K562 (cell line): ENCODE measurements around the gene ETS1. TPM values are rescaled to one million over a fixed set of nuclear protein-coding genes. Genes with fewer than 3 reads are reported as not detected.

Experiments
- ATAC-seq: fragments of 200-7000 bp; cut with Tn5 transposase; 3 replicates; pipeline ENCODE4 v1.9.1; 2020; ENCODE audit warnings: moderate library complexity
- BruUV-seq: library from RNA; stranded (reverse); fragments of 400-500 nt; replicated peaks from 2 replicates; lab custom pipeline; 2021; lab: Mats Ljungman, UMichigan
- CTCF ChIA-PET: fragments of 300-600 bp; formaldehyde crosslinking; extraction: SDS; loops from one replicate; lab custom pipeline; 2021; ENCODE audit warnings: low intra/inter-chr PET ratio; lab: Yijun Ruan, JAX
- POLR2A ChIA-PET: fragments of 300-600, 350-650 bp; sonication (Branson Sonifier 250); formaldehyde crosslinking; extraction: SDS; loops from one replicate; lab custom pipeline; 2021; ENCODE audit warnings: antibody characterized with exemption, inconsistent platforms; lab: Yijun Ruan, JAX
- DNase-seq, 4 experiments: peaks; one replicate each; pipeline versions ENCODE4 v3.0.0 to v3.0.0-alpha.2; 2011 to 2018; ENCODE audit warnings: low spot score in 3 of 4, mixed read lengths in 3 of 4; ENCODE audit errors: extremely low read depth in 1 of 4
- FAIRE-seq: peaks from 2 replicates; lab custom pipeline; 2011; peaks lifted over from hg19 to GRCh38; lab: Jason Lieb, UNC
- H2AFZ ChIP-seq: 2 replicates; pipeline ENCODE4 v1.6.0; 2011; ENCODE audit warnings: low read depth, low read length, control low read depth, inconsistent platforms
- H3K27ac ChIP-seq: fragments of 200-600 bp; 3 replicates; pipeline ENCODE4 v1.8.0; 2011; ENCODE audit warnings: low read depth, mild to moderate bottlenecking, control low read depth, inconsistent platforms, low read length, moderate library complexity, mixed read lengths; ENCODE audit errors: extremely low read depth
- H3K27me3 ChIP-seq, 2 experiments: fragments of 300-600 bp in 1 of 2; 2 replicates in 1 of 2; 3 replicates in 1 of 2; pipeline versions ENCODE4 v1.6.0 to v1.8.0; 2011; ENCODE audit warnings: inconsistent platforms in 2 of 2, low read length in 2 of 2, mild to moderate bottlenecking in 1 of 2, mixed read lengths in 1 of 2, moderate library complexity in 1 of 2; ENCODE audit not compliant: control insufficient read depth in 2 of 2, insufficient read depth in 2 of 2
- H3K36me3 ChIP-seq: fragments of 300-600 bp; 3 replicates; pipeline ENCODE4 v1.8.0; 2011; ENCODE audit warnings: mild to moderate bottlenecking, low read length, inconsistent platforms; ENCODE audit not compliant: control insufficient read depth, insufficient read depth
- H3K4me1 ChIP-seq, 2 experiments: fragments of 200-600 bp in 1 of 2; replicated peaks in 1 of 2; 2 replicates in 1 of 2; 3 replicates in 1 of 2; pipeline versions ENCODE4 v1.5.1 to v1.8.0; 2011; ENCODE audit warnings: inconsistent platforms in 2 of 2, low read length in 2 of 2, mild to moderate bottlenecking in 1 of 2, mixed read lengths in 1 of 2, moderate library complexity in 1 of 2; ENCODE audit not compliant: control insufficient read depth in 2 of 2, insufficient read depth in 2 of 2
- H3K4me2 ChIP-seq: 2 replicates; pipeline ENCODE4 v1.6.1; 2011; ENCODE audit warnings: low read length, control low read depth, inconsistent platforms, mixed read lengths; ENCODE audit not compliant: insufficient read depth
- H3K4me3 ChIP-seq: fragments of 200-600 bp; sonication (generic), shearing (Covaris generic); 2 replicates; pipeline ENCODE4 v1.5.1; 2016; ENCODE audit warnings: control low read depth, inconsistent platforms
- H3K79me2 ChIP-seq: fragments of 200-600 bp; 3 replicates; pipeline ENCODE4 v1.8.0; 2011; ENCODE audit warnings: low read length, inconsistent platforms; ENCODE audit not compliant: control insufficient read depth, insufficient read depth
- H3K9ac ChIP-seq, 2 experiments: 2 replicates each; pipeline versions ENCODE4 v1.6.0 to v1.6.1; 2011; ENCODE audit warnings: low read depth in 2 of 2, low read length in 2 of 2, control low read depth in 1 of 2, inconsistent platforms in 1 of 2, mild to moderate bottlenecking in 1 of 2, mixed read lengths in 1 of 2; ENCODE audit not compliant: insufficient read depth in 1 of 2
- H3K9me1 ChIP-seq: one replicate; pipeline ENCODE4 v1.6.0; 2011; ENCODE audit warnings: inconsistent platforms, mild to moderate bottlenecking, low read length, moderate library complexity; ENCODE audit not compliant: control insufficient read depth, insufficient read depth
- H3K9me3 ChIP-seq: replicated peaks from 2 replicates; pipeline ENCODE4 v1.5.1; 2011; ENCODE audit warnings: low read depth, low read length, inconsistent platforms; ENCODE audit not compliant: control insufficient read depth, insufficient read depth
- H4K20me1 ChIP-seq: replicated peaks from 2 replicates; pipeline ENCODE4 v1.6.1; 2011; ENCODE audit warnings: low read length, inconsistent platforms, mixed read lengths; ENCODE audit not compliant: control insufficient read depth, insufficient read depth
- ASH1L ChIP-seq: fragments of 450-650 bp; IDR thresholded peaks from 2 replicates; pipeline ENCODE4 v1.6.1; 2018; ENCODE audit warnings: borderline replicate concordance, mild to moderate bottlenecking, low read depth; ENCODE audit not compliant: partially characterized antibody
- ERF ChIP-seq: fragments of 450-650 bp; formaldehyde crosslinking; IDR thresholded peaks from 2 replicates; pipeline ENCODE4 v1.4.0; 2020; ENCODE audit warnings: mild to moderate bottlenecking, mixed read lengths
- ETS1 ChIP-seq: conservative IDR thresholded peaks from 2 replicates; pipeline ENCODE4 v1.6.1; 2011; ENCODE audit warnings: low read depth, mild to moderate bottlenecking, low read length; ENCODE audit not compliant: control insufficient read depth
- HSF4 ChIP-seq: fragments of 250-450 bp; sonication (Bioruptor Pico); IDR thresholded peaks from 2 replicates; pipeline ENCODE4 v2.1.2; 2022; ENCODE audit warnings: mild to moderate bottlenecking, moderate library complexity, borderline replicate concordance
- KHSRP ChIP-seq: fragments of 450-650 bp; IDR thresholded peaks from 2 replicates; pipeline ENCODE4 v1.6.1; 2017
- KLF1 ChIP-seq: fragments of 450-650 bp; IDR thresholded peaks from 2 replicates; pipeline ENCODE4 v1.6.1; 2016; ENCODE audit warnings: missing genetic modification characterization, missing compliant biosample characterization
- MEIS2 ChIP-seq: fragments of 450-650 bp; IDR thresholded peaks from 2 replicates; pipeline ENCODE4 v1.6.1; 2014; ENCODE audit warnings: mild to moderate bottlenecking; ENCODE audit not compliant: partially characterized antibody
- POLR2A ChIP-seq: fragments of 450-650 bp; conservative IDR thresholded peaks from 2 replicates; pipeline ENCODE4 v1.6.1; 2016
- RBM14 ChIP-seq: fragments of 200-400 bp; formaldehyde crosslinking; IDR thresholded peaks from 2 replicates; pipeline ENCODE4 v1.6.1; 2018; ENCODE audit warnings: low read depth, mild to moderate bottlenecking, low read length, moderate library complexity, borderline replicate concordance; ENCODE audit not compliant: insufficient read depth
- RFX5 ChIP-seq: IDR thresholded peaks from 2 replicates; pipeline ENCODE4 v1.6.1; 2011; ENCODE audit warnings: low read depth, mild to moderate bottlenecking, improper control_type of control experiment, low read length
- SNIP1 ChIP-seq: fragments of 450-650 bp; IDR thresholded peaks from 2 replicates; pipeline ENCODE4 v1.7.1; 2017; ENCODE audit warnings: low read depth, mild to moderate bottlenecking
- SREBF1 ChIP-seq: fragments of 150-350 bp; IDR thresholded peaks from 2 replicates; pipeline ENCODE4 v1.6.1; 2014; ENCODE audit warnings: antibody characterized with exemption, low read depth, low read length, borderline replicate concordance
- TAF15 ChIP-seq: fragments of 200-400 bp; formaldehyde crosslinking; IDR thresholded peaks from 2 replicates; pipeline ENCODE4 v1.6.1; 2017; ENCODE audit warnings: mild to moderate bottlenecking, low read depth, low read length, moderate library complexity
- WGBS: fragments of 100-300 bp; shearing (Covaris generic); methylation state at CpG from one replicate; pipeline ENCODE4 v1.1.6; 2016; ENCODE audit warnings: low coverage, mixed read lengths; ENCODE audit not compliant: insufficient coverage; ENCODE audit errors: missing lambda C conversion rate; 5-methylcytosine and 5-hydroxymethylcytosine counted together
- in situ Hi-C: fragments of 300-500 bp; cut with MboI; formaldehyde crosslinking; loops from 4 replicates; pipeline ENCODE4 v1.15.0; 2018; ENCODE audit warnings: inconsistent platforms, mixed read lengths
- intact Hi-C: fragments of 100-400 bp; cut with micrococcal nuclease; formaldehyde crosslinking; loops from 2 replicates; pipeline ENCODE4 v1.14.2; 2022
- polyA plus RNA-seq, 8 experiments: library from polyadenylated mRNA; depleted of rRNA in 4 of 8; stranded (reverse) in 5 of 8; unstranded in 3 of 8; fragments of >200 nt; fragmentation: Nextera tagmentation in 2 of 8; fragmentation: Illumina TruSeq in 1 of 8; extraction: Ambion mirVana in 2 of 8; extraction: Trizol in 1 of 8; gene quantifications; 2 replicates each; pipeline versions ENCODE4 v1.2.1 to v1.2.3, GENCODE V29; 2011 to 2014; ENCODE audit warnings: inconsistent platforms in 1 of 8, missing spikeins in 1 of 8
- total RNA-seq, 7 experiments: library from RNA; depleted of rRNA in 6 of 7; stranded (reverse); fragments of >200 nt in 6 of 7; fragmentation: Illumina TruSeq in 2 of 7; extraction: Trizol in 2 of 7; gene quantifications; 2 replicates each; pipeline versions ENCODE4 v1.2.1 to v1.2.3, GENCODE V29; 2011 to 2021; ENCODE audit warnings: low replicate concordance in 1 of 7
- TF ChIP-seq, protein P1 (sequence below), 2 experiments: fragments of 150-350 bp in 1 of 2; IDR thresholded peaks; 2 replicates each; pipeline ENCODE4 v1.6.1; 2012 to 2016; ENCODE audit warnings: low read depth in 2 of 2, low read length in 2 of 2, mild to moderate bottlenecking in 1 of 2, moderate library complexity in 1 of 2
- TF ChIP-seq, protein P2 (sequence below): sonication (generic); formaldehyde crosslinking; IDR thresholded peaks from 2 replicates; pipeline ENCODE4 v1.8.1; 2022; ENCODE audit warnings: missing genetic modification reagents
- TF ChIP-seq, protein P3 (sequence below): fragments of 450-650 bp; formaldehyde crosslinking; IDR thresholded peaks from 2 replicates; pipeline ENCODE4 v1.4.0; 2020; ENCODE audit warnings: mild to moderate bottlenecking, moderate library complexity

Gene ETS1
- total and polyA plus RNA-seq, 9 of the 15 experiments (the other 6 are each of a cell fraction or from before 2014, with no cell fraction given): 0.04 to 1.4 (median 0.23) TPM

DNA sequence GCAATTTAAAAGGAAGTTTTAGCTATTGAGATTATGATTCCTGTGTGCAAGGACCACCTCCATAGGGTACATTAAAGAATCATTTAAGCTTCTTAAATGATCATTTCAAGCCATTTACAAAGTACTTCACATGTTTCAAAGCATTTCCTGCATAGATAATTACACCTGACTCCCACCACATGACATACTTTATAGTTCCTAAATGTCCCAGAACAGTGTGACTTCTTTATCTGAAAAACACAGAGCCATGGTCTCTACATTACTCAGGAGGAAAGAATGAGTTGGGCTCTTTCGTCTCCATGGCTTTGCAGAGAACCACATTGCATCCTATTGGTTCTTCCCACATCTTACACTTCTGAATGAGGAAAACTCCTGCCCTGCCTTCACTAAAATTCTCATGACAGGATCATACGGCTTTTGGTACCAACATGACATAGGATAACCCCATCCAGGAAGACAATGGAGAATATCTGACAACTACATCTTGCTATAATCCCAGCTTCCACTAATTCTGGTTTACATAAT is 88.6 kb downstream of the ETS1 start:
- Histone ChIP-seq H3K9me3 (no peaks in the 10 kb centered on the region), H3K4me2 (no peak overlapping the region), H3K27ac (no peak overlapping the region), H3K27me3 (no peaks in the 10 kb centered on the region; a peak in 1 of 5 replicates), H3K4me1 (no peaks in the 10 kb centered on the region; a peak in 1 of 5 replicates), H2AFZ (no peak overlapping the region), H3K79me2 (no peaks in the 10 kb centered on the region), H3K4me3 (no peak overlapping the region), H4K20me1 (no peaks in the 10 kb centered on the region), H3K9me1 (no peaks in the 10 kb centered on the region), H3K36me3 (no peaks in the 10 kb centered on the region), H3K9ac (no peak overlapping the region)
- DNase-seq: no peak
- no peak for ATAC-seq
- CTCF ChIA-PET: no interaction called here
- no TSS peak for BruUV-seq
- intact Hi-C loops: no loop called here
- FAIRE-seq: no peak
- 0% methylated on average over 2 of the region's 2 CpGs for WGBS
- in situ Hi-C loops: no loop called here
- POLR2A ChIA-PET: interaction anchor here (1.4 kb wide), 1 partner anchor 8 kb away, joined by 3 read pairs; no protein-coding TSS in a partner anchor
- no peak for TF ChIP-seq RBM14
- TF ChIP-seq, protein P1, sequence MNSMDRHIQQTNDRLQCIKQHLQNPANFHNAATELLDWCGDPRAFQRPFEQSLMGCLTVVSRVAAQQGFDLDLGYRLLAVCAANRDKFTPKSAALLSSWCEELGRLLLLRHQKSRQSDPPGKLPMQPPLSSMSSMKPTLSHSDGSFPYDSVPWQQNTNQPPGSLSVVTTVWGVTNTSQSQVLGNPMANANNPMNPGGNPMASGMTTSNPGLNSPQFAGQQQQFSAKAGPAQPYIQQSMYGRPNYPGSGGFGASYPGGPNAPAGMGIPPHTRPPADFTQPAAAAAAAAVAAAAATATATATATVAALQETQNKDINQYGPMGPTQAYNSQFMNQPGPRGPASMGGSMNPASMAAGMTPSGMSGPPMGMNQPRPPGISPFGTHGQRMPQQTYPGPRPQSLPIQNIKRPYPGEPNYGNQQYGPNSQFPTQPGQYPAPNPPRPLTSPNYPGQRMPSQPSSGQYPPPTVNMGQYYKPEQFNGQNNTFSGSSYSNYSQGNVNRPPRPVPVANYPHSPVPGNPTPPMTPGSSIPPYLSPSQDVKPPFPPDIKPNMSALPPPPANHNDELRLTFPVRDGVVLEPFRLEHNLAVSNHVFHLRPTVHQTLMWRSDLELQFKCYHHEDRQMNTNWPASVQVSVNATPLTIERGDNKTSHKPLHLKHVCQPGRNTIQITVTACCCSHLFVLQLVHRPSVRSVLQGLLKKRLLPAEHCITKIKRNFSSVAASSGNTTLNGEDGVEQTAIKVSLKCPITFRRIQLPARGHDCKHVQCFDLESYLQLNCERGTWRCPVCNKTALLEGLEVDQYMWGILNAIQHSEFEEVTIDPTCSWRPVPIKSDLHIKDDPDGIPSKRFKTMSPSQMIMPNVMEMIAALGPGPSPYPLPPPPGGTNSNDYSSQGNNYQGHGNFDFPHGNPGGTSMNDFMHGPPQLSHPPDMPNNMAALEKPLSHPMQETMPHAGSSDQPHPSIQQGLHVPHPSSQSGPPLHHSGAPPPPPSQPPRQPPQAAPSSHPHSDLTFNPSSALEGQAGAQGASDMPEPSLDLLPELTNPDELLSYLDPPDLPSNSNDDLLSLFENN (IDR thresholded peaks at IDR 0.05; ENCODE audit: low read depth in 2 of 2, low read length in 2 of 2): no peak
- TF ChIP-seq, protein P2, sequence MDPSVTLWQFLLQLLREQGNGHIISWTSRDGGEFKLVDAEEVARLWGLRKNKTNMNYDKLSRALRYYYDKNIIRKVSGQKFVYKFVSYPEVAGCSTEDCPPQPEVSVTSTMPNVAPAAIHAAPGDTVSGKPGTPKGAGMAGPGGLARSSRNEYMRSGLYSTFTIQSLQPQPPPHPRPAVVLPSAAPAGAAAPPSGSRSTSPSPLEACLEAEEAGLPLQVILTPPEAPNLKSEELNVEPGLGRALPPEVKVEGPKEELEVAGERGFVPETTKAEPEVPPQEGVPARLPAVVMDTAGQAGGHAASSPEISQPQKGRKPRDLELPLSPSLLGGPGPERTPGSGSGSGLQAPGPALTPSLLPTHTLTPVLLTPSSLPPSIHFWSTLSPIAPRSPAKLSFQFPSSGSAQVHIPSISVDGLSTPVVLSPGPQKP (CRISPR knock-in tag): no peak
- no peak for TF ChIP-seq ERF (CRISPR knock-in tag)
- TF ChIP-seq KLF1 (tag): no peak
- TF ChIP-seq MEIS2: no peak
- no peak for TF ChIP-seq KHSRP
- no peak for TF ChIP-seq ASH1L
- TF ChIP-seq HSF4 (CRISPR knock-in tag): no peak
- no peak for TF ChIP-seq SREBF1
- TF ChIP-seq RFX5: no peak
- no peak for TF ChIP-seq POLR2A
- no peak for TF ChIP-seq SNIP1
- no peak for TF ChIP-seq ETS1
- TF ChIP-seq, protein P3, sequence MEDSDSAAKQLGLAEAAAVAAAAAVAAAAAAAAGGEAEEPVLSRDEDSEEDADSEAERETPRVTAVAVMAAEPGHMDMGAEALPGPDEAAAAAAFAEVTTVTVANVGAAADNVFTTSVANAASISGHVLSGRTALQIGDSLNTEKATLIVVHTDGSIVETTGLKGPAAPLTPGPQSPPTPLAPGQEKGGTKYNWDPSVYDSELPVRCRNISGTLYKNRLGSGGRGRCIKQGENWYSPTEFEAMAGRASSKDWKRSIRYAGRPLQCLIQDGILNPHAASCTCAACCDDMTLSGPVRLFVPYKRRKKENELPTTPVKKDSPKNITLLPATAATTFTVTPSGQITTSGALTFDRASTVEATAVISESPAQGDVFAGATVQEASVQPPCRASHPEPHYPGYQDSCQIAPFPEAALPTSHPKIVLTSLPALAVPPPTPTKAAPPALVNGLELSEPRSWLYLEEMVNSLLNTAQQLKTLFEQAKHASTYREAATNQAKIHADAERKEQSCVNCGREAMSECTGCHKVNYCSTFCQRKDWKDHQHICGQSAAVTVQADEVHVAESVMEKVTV (CRISPR knock-in tag): no peak
- no peak for TF ChIP-seq TAF15
